T-helper 9 cell (primary cell): ENCODE results near the gene DLEC1.

Source experiments
- DNase-seq: peaks from one replicate; pipeline ENCODE4 v3.0.0-alpha.2; 2020

DLEC1 gene

GRCh38 chr3:38164952-38165721 is 126.1 kb downstream of the DLEC1 start, which contains the start of gene OXSR1:
Gene OXSR1 (plus strand): TSS chr3:38165537. CDS start chr3:38165877, 340 bp downstream.
- DNase-seq, result peak; percentile 93

- no peak for DNase-seq
These were observed 126.8 kb downstream of the DLEC1 start for GRCh38 chr3:38165722-38166387.

GRCh38 chr3:38167591-38167990 is 128.6 kb downstream of the DLEC1 start:
- DNase-seq, result no peak

- DNase-seq, result no peak
These were observed 129.4 kb downstream of the DLEC1 start for GRCh38 chr3:38168151-38169026.

GRCh38 chr3:38169027-38169317 is 130.0 kb downstream of the DLEC1 start:
- no peak for DNase-seq

- no peak for DNase-seq
These were observed 131.7 kb downstream of the DLEC1 start for GRCh38 chr3:38170722-38171121.

- no peak for DNase-seq
These were observed 132.6 kb downstream of the DLEC1 start for GRCh38 chr3:38171622-38172021.
